ENCODE results near the gene ALDH1B1.

Gene ALDH1B1

DNA sequence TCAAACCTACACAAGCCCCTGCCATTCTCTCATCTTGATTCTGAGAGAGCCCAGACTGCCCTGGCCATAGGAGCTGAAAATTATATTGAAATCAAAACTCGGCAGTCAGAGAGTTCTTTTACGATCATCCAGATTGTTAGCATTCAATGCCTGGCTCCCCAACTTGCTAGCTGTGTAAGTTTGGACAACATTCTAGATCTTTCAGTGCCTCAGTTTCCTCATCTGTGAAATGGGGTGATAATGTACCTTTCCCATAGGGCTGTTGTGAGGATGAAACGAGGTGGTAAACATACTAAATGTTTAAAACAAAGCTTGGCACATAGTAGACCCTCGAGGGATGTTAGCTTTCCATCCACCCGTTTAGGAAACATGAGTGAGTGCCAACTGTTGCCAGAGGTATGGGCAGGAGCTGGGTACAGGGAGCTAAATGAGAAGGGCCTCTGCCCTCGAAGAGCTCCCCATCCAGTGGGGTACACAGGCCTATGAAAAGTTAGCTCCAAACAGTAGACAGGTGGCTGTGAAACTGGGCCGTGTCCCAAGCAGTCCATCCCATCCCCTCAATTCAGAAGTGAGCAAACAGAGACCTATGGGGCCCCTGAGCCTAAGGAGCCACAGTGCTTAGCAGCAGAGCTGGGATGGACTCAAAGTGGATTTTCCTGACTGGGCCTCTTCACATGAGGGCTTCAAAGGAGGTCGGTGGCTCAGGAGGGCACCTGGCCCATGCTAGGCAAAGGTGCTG is 49.0 kb downstream of the ALDH1B1 start:
- no peak for DNase-seq

DNA sequence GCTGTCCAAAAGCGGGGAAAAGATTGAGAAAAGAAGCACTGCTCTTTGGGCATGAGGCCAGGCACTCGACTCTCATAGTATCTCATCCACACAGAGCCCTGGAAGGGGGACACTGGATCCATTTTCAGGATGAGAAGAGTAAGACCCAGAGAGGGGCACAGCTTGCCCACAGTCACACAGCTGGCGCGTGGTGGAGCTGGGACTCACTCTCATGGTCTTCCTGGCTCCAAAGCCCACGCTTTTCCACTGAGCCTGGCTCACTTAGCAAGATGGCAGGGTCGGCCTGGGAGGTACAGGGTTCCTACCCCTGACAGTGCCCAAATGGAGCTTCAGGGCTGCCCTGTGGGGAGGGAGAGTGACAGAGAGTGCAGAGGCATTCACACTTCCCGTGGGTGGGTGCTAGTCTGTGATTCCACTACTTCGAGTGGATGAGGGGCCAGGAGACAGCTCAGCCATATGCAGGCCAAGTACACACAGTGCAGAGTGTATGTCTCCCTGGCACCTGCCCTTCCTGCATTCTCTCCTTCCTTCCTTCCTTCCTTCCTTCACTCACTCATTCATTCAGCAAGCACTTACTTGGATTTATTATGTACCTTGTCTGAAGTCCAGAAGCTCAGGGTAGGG is 50.1 kb downstream of the ALDH1B1 start:
- no peak for DNase-seq

DNA sequence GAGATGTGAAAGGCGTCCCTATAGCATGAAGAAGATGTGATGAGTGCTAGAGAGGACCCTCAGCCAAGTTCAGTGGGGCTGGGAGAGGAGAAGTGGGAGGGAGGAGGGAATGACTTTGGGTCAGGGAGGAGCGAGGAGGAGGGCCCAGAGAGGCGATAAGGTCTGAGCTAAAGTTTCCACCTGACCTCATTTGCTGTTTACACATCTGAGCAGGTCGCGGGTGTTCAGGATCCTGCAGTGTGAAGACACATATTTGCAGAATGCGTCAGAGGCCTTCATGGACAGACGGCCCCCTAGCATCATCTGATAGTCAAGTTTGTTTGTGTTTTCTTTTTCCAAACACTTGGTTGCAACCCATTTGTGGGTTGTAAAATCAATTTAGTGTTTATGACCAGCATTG is 50.7 kb downstream of the ALDH1B1 start:
- DNase-seq: no peak

DNA sequence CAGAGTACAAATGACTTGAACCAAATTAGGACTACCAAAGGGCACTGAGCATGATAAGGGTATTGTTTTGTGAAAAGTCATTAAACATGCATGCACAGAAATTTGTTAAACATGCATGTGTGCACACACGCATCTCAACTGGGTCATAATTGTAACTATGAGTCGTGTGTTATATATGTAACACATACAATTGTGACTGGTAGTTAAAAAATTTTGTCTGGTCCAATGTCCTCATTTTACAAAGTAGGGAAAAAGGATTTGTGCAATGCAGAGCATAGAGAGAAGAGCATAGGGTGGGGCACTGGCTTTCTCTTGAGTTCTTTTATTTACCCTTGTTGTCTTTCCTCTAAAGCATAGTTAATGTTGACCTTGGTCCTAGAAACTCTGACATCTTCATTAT is 51.1 kb downstream of the ALDH1B1 start:
- DNase-seq: no peak

DNA sequence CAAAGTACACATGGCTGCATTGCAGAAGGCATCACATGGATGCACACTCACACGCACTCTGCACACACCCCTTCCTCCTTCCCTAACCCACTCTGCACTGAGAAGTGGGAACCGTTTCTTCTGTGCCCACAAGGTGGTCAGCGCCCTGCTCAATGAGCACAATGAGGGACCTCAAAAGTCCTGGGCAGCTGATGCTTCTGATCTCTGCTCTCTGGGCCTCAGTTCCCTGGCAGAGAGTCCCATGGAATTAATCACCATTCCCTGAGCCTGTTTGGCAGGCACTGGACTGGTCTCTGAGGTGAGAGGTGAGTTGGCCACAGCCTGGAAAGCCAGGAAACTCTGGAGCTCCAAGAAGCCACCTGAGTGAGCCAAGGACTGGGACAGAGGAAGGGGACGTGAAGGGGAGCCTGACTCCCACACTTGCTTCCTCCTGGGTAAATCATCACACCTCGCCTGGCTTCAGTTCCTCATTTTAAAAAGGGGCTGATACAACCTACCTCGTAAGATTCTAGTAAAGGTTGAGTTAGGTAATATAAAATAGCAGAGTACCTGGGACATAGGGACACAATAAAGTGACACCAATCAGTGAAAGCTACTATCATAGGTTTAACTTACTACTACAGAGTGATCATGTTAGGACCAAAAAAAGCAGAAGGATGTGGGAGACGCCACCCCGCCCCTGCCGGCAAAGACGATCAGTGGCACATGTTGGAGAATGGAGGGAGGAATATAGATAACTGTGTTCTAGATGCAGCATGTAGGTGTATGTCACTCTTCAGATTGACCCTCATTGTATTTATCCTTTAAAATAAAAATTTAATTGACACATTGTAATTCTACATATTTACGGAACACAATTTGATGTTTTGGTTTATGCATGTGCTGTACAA is 52.9 kb downstream of the ALDH1B1 start:
- no peak for DNase-seq

DNA sequence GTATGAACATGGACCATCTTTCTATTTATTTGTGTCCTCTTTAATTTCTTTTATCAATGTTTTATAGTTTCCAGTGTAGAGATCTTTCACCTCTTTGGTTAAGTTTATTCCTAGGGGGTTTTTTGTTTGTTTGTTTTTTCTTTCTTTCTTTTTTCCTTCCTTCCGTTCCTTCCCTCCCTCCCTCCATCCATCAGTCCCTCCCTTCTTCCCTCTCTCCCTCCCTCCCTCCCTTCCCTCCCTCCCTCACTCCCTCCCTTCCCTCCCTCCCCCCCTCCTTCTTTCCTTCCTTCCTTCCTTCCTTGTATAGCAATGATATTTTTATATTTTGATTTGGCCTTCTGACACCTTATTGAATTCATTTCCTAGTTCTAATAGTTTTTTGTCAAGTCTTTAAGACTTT is 55.2 kb downstream of the ALDH1B1 start:
- DNase-seq: no peak

Data from 8988T (cell line).